GM18508 (cell line): Measurements from ENCODE around the gene FBLL1.
"Not testable (repeated sequence)": the region's sequence is repeated elsewhere in the genome, so short reads cannot be mapped to it uniquely, and the experiment has no call there.

Experiments
- ATAC-seq: cut with Tn5 transposase; IDR thresholded peaks from one replicate; pipeline ENCODE4 v1.9.1; 2021; ENCODE audit warnings: moderate number of reproducible peaks; ENCODE audit not compliant: insufficient read depth, unreplicated experiment

FBLL1 gene

DNA sequence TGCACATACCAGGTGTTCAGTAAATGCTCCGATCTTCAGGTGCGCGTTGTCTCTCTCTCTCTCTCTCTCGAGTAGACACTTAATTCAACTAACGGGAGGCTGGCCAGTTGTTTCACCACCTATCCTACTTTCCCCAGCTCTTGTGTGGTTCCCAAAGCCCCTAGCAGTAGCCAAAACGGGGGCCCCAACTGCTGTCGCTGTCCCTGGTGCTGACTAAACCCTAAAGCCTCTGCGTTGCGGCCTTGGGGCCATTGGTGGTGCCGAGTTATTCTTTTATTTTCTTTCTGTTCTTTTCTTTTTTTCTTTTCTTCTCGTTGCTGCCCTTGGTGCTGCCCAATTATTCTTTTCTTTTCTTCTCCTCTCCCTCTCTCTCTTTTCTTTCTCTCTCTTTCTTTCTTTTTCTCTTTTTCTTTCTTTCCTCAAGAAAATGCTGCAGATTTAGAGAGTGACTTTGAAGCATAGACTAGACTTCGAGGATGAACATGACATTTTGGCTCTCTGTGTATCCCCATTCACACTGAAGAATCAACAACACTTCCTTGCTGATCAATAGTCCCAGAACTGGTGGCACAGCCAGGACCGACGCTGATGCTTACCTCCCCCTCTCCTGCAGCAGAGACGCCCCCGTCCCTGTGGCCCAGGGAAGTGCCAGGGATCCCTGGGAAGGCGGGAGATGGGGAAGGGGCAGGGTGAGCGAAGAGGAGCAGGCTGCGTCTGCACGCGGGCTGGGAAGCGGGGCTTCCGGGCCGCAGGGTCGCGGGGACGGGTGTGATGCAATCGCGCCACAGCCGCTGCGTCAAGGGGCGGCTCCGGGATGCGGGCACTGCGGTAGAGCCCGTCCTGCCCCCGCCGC lies at the start of gene FBLL1:
FBLL1 (plus strand) TSS at position 785 of the 853 bp plus-strand sequence. CDS start 200 bp downstream, outside the sequence.
- ATAC-seq = no peak

DNA sequence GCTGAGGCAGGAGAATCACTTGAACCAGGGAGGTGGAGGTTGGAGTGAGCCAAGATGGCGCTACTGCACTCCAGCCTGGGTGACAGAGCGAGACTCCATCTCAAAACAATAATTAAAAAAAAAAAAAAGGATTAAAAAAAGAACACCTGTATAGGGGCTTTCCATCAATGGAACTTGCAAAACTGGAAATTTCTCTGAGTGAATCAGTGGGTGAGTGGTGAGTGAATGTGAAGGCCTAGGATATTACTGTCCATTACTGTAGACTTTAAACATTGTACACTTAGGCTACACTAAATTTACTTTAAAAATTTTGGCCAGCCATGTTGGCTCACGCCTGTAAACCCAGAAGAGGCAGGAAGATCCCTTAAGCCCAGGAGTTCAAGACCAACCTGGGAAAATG lies 48.5 kb upstream of the FBLL1 start:
- ATAC-seq = no peak

DNA sequence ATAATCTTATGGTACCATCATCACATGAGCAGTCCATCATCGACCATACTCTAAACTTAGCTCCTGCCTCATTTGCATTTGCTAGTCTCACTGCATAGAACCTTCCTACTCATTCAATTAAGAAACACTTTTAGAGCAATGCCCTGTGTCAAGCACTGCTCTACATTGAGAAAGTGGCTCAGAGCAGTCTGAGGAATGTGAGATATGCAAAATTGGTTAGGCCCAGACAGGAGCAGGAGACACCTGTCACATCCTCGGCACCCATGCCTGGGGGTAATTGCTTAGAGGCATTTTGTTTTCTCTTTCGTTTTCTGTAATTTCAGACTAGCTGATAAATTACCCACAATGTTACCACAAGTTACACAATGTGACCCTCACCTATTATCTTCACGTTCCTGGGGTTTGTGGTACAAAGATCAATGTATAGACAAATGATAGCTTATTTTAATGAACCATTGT lies 47.7 kb upstream of the FBLL1 start:
- peak; percentile 87 for ATAC-seq

DNA sequence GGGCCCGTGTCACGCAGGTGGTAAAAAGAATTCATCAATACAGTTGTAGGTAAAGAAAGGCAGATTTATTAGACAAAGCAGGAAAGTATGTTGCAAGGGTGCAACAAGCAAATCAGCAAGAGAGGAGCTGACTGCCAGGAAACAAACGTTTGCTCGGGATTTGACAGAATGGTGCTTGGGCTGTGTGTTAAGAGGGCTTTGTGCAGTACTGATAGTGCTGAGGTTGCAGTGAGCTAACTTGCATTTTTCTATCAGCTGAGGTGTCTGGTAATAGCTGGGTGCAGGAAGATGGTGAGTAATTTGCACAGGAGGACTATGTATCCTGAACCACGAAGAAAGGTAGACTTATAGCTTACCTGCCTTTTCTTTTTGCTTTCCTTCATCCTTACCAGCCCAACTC lies 46.7 kb upstream of the FBLL1 start:
- ATAC-seq = no peak

DNA sequence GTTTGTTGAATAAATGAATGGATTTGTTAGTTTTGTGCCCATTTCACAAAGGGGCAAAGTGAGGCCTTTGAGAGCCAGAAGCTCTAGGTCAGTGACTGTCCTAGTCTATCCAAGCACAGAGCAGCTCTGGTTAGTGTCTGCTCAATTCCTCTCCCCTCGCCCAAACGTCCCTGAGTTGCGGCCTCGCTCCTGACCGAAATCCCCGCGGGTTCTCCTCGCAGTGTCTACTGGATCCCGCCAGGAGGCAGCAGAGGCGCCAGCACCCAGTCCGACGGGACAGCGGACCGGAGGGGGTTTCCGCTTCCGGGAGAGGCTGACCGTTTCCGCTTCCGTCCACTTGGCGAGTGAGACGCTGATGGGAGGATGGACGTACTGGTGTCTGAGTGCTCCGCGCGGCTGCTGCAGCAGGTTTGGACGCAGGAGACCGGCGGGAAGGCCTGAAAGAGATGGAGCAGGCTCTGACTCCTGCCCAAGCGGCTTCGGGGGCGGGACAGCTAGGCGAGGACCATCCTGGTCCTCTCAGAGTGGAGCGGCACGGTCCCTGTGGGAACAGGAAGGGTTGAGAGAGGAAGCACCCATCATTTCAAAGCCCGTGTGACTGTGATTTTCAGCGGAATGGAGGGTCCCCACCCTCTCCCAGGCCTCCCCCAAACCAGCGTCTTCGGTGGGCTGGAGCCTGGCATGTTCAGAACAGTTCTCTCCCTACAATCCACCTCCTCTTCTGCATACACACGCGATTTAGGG lies 42.8 kb upstream of the FBLL1 start, which contains the start of gene RARS1:
RARS1 (plus strand) TSS at position 336 of the 744 bp plus-strand sequence; CDS start at position 364, 28 bp downstream.
- ATAC-seq = peak; percentile 75

DNA sequence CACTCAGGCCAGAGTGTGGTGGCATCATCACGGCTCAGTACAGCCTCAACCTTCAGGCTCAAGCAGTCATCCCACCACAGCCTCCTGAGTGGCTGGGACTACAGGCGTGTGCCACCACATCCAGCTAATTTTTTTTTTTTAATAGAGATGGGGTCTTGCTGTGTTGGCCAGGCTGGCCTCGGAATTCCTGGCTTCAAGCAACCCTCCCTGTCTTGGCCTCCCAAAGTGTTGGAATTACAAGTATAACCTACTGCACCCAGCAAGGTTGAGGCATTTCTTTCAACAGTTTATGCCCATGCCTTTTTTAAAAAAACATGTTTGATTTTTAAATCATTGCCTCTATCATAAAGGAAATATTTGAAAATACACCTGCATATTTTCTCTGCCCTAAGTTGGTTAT lies 40.0 kb upstream of the FBLL1 start:
- no peak for ATAC-seq

DNA sequence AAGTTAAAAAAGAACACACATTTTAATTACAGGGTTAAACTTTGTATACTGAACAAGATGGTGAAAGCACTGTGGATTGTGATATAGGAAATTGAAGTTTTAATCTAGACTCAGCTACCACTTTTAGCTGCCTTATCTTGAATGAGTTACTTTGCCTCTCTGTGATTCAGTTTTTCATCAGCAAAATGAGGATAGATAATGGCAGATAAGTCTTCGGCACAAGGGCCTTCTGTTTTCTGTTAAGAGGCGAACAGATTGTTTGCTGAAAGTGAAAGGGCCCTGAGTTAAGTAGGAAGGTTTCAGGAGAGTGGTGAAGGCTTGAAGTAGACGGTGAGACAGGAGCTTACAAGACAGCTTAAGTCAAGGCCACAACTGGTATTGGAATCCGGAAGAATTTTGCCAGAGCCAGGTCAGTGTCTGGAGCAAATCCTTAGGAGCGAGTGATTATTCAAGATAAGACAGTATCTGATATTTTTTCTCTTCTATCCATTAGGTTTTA lies 35.0 kb upstream of the FBLL1 start:
- no peak for ATAC-seq

DNA sequence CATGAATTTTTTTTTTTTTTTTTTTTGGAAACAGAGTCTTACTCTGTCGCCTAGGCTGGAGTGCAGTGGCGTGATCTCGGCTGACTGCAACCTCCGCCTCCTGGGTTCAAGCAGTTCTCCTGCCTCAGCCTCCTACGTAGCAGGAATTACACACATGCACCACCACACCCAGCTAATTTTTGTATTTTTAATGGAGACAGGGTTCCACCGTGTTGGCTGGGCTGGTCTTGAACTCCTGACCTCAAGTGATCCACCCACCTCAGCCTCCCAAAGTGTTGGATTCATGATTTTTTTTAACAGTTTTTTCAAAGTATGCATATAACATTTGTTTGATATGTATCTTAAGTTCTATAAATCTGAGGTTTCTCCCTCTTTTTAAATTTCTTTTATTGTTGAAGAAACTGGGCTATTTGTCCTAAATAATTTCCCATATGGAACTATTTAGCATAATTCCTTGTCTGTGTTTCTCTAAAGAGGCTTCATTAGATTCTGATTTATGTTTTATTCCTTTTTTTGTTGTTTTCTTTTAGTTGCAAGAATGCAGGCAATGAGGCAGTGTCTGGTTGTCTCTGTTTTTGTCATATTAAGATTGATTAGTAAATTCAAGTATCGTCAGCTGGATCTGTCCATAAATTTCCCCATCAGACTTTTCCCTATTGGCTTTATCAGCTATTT lies 26.4 kb upstream of the FBLL1 start:
- no peak for ATAC-seq

DNA sequence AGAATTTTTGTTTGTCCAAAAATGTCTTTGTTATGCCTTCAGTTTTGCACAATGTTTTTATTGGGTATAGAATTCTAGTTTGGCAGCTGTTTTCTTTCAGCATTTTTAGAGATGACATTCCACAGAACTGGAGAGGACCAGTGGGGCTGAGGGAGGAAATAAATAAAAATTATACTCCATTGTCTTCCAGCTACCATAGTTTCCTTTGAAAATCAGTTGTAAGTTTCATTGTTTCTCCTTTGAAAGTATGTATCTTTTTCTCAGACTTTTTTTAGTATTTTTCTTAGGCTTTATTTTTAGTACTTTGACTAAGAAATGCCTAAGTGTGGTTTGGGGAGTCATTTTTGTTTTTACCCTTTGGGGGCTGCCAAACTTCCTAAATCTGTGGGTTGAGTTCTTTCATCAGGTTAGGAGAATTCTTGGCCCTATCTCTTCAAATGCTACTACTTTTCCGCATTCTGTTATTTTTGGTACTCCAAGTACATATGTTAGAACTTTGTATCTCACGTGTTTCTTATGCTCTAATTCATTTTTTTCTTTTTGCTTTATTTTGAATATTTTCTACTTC lies 15.2 kb upstream of the FBLL1 start:
- ATAC-seq = no peak

DNA sequence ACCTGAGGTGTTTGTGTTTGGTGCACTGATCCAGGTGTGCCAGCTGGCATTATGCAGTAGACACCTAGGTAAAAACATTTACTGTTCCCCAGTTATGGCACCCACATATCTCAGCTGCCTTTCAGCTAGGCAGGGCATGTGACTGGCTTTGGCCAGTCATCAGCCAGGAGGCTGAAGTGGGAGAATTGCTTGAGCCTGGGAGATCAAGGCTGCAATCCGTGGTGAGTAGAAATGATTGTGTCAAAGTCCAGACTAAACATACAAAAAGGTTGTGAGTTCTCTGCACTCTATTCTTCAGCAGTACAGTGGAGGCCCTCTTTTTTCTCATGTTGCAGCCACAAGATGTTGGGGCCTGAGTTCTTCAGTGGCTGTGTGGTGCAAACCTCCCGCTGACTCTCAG lies 3.2 kb upstream of the FBLL1 start:
- no peak for ATAC-seq

DNA sequence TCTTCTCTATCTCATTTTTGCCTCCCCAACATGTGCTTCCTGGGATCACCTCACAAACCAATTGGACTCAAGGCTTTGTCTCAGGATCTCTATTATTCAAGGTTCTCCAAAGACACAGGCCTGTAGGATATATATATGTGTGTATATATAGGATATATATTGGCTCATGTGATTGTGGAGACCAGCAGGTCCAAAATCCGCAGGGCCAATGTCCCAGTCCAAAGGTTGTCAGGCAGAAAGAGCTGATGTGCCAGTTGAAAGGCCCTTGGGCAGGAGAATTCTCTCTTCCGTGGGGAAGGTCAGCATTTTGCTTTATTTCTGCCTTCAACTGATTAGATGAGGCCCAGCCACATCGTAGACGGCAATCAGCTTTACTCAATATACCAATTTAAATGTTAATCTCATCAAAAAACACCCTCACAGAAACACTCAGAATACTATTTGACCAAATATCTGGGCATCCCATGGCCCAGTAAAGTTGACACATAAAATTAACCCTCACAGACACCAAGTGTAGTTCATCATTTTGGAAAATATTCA lies 1.3 kb upstream of the FBLL1 start:
- ATAC-seq = no peak

DNA sequence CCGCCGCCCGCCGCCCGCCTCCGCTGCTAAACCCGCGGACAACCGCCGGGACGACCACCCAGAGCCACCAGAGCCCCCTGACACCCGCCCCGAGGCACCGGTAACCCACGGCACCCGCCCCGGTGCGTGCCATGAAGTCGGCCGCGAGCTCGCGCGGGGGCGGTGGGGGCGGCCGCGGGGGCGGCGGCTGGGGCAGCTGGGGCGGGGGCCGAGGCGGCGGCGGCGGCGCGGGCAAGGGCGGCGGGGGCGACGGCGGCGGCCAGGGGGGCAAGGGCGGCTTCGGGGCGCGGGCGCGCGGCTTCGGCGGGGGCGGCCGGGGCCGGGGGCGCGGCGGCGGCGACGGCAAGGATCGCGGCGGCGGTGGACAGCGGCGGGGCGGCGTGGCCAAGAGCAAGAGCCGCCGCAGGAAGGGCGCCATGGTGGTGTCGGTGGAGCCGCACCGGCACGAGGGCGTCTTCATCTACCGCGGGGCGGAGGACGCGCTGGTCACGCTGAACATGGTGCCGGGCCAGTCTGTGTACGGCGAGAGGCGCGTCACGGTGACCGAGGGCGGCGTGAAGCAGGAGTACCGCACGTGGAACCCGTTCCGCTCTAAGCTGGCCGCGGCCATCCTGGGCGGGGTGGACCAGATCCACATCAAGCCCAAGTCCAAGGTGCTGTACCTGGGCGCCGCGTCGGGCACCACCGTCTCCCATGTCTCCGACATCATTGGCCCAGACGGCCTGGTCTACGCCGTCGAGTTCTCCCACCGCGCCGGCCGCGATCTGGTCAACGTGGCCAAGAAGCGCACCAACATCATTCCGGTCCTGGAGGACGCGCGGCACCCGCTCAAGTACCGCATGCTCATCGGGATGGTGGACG lies 499 bp downstream of the FBLL1 start:
- no peak for ATAC-seq

DNA sequence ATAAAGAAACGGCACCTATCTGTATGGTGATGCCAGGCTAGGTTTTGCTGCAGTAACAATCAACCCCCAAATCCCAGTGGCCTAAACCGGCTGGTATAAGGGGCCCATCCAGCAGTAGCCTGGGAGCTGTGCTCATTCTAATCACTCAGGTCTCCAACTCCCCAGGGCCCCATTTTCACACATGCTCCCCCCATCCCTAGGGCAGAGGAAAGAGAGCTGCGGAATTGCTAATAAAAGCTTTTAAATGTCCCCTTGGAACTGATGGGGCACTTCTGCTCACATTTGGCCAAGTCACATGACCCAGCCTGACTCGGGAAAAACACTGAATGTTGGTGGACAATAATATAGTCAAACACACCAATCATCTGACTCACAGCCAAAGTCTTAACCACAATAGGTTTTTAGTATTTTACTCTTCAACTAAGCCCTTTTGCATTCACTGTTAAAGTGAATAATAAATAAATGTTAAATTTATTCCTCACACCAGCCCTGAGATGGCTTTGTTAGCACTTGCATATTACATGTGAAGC lies 1.6 kb downstream of the FBLL1 start:
- no peak for ATAC-seq

DNA sequence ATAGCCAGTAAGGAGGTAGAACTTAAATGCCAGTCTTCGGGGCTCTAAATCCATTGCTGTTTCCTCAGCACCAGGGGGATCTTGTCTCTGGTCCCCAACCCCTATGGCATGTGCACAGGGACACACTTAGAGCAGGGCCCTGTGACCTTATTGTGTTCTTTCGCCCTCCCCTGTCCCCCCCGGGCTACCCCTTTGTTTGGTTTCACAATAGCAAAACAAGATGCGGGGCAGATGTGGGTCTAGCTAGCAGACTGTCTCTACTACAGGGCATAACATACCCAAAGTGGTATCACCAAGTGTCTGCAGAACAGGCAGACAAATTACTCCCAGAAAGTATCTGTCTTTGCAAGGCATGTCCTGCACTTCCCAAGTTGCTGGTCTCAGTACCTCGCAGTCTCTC lies 2.1 kb downstream of the FBLL1 start:
- no peak for ATAC-seq

DNA sequence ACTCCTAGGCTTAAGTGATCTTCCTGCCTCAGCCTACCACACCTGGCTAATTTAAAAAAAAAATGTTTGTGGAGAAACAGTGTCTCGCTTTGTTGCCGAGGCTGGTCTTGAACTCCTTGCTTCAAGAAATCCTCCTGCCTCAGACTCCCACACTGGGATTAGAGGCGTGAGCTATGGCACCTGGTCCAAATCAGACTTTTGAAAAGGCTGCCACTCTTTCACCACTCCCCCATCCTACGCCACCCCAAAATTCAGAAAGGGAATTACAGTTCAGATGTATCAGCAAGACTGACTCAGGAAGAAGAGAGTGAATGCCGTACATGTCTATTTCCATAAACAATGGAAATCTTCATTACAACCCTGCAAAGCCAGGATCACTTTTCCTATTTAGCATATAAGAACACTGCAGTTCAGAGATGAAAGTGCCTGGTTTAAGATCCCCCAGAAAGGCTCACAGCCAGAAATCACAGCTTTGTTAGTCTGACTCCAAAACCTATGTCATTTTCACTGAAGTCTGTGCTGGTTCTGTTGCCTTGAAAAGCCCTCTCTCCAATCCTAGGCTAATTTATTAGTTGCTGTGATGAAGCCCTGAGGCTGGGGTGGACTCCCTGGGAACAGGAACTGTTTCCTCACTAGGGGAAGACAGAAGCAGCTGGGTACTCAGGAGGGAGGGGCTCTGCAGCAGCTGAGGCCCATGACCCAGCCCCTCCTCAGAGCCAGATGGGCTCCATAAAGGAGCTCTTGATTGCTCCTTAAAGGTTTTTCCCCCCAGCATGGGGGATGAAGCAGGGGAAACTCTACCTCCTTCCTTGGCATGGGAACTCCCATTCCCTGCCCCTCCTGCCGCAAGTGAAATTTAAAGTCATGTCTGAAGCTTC lies 3.1 kb downstream of the FBLL1 start:
- no peak for ATAC-seq

DNA sequence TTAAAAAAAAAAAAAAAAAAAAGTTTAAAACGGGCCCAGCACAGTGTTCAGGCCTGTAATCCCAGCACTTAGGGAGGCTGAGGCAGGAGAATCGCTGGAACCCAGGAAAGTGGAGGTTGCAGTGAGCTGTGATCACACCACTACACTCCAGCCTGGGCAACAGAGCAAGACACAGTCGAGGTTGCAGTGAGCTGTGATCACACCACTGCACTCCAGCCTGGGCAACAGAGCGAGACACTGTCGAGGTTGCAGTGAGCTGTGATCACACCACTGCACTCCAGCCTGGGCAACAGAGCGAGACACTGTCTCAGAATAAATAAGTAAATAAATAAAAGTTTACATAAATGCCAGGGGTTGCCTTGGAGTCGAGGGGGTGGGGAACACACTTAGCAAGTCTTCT lies 5.2 kb downstream of the FBLL1 start:
- not testable (repeated sequence) for ATAC-seq

DNA sequence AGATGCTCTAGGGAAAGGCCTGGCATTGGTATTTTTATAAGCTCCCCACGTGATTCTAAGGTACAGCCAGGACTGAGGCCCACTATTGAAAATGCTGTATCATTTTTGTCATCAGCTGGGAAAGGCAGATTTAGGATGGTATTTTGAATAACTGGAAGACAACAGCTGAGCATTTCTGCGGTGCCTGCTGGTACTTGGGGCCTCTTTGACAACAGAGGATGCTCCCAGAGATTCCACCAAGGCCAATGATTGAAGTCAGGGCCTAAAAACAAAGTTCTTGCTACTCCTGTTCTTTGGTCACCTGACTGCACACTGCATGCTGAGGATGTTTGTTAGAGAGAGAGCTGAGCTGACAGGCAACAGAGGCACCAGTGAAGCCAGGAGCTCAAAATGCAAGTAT lies 8.1 kb downstream of the FBLL1 start:
- no peak for ATAC-seq

DNA sequence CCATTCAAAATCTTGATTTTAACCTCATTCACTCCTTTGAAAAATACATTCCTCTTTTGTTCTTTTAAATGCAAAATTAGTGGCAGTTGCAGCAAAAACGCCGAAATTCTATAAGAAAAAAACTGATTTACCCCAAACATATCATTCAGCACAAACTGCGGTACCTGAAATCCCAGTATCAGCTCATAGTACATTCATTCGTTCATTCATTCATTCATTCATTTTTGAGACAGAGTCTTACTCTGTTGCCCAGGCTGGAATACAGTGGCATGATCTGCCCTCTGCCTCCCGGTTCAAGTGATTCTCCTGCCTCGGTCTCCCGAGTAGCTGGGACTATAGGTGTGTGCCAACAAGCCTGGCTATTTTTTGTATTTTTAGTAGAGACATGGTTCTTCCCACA lies 20.4 kb downstream of the FBLL1 start:
- ATAC-seq = no peak
